ENCODE measurements around the gene SLC39A6.
"Not testable (repeated sequence)": the region's sequence is repeated elsewhere in the genome, so short reads cannot be mapped to it uniquely, and the experiment has no call there.

The SLC39A6 gene

GRCh38 chr18:36101943-36102342, 27.2 kb downstream of the SLC39A6 start:
- H3K4me3 ChIP-seq (ENCODE audit: low read depth, low read length) = no peak overlapping the region
- TF ChIP-seq CTCF (IDR thresholded peaks at IDR 0.05; ENCODE audit: borderline replicate concordance, insufficient read depth, low read depth, low read length) = no peak

GRCh38 chr18:36099311-36099710, 29.8 kb downstream of the SLC39A6 start:
- H3K4me3 ChIP-seq (ENCODE audit: low read depth, low read length) = no peak overlapping the region
- TF ChIP-seq CTCF (IDR thresholded peaks at IDR 0.05; ENCODE audit: borderline replicate concordance, insufficient read depth, low read depth, low read length) = no peak

DNA sequence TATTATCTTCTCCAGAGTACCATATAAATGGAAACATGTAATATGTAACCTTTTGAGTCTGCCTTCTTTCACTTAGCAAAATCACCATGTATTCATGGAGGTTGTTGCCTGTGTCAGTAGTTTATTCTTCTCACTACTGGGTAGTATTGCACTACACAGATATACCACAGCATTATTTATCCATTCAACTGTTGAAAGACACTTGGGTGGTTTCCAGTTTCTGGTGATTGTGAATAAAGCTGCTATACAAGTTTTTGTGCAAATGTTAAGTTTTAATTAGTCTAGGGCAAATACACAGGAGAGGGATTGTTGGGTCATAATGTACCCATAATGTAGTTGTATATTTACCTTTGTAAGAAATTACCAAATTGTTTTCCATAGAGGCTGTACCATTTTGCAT, 32.2 kb downstream of the SLC39A6 start:
- no peak overlapping the region for H3K4me3 ChIP-seq (ENCODE audit: low read depth, low read length)
- TF ChIP-seq CTCF (IDR thresholded peaks at IDR 0.05; ENCODE audit: borderline replicate concordance, insufficient read depth, low read depth, low read length) = no peak

GRCh38 chr18:36095936-36096519, 33.1 kb downstream of the SLC39A6 start:
- TF ChIP-seq CTCF (IDR thresholded peaks at IDR 0.05; ENCODE audit: borderline replicate concordance, insufficient read depth, low read depth, low read length) = no peak

GRCh38 chr18:36094431-36094830, 34.7 kb downstream of the SLC39A6 start:
- TF ChIP-seq CTCF (IDR thresholded peaks at IDR 0.05; ENCODE audit: borderline replicate concordance, insufficient read depth, low read depth, low read length) = no peak
- H3K4me3 ChIP-seq (ENCODE audit: low read depth, low read length) = no peak overlapping the region

More at GRCh38 chr18:36095936-36096519, 33.1 kb downstream of the SLC39A6 start:
- H3K4me3 ChIP-seq (ENCODE audit: low read depth, low read length) = no peak overlapping the region

DNA sequence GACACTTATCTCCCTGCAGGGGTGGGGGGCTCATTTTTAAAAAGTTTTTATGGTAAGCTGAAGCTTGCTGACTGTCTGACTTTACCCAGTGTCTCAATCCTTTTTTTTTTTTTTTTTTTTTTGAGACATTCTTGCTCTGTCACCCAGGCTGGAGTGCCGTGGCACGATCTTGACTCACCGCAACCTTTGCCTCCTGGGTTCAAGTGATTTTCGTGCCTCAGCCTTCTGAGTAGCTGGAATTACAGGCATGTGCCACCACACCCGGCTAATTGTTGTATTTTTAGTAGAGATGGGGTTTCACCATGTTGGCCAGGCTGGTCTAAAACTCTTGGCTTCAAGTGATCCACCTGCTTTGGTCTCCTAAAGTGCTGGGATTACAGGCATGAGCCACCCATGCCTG, 37.0 kb downstream of the SLC39A6 start:
- not testable (repeated sequence) for H3K4me3 ChIP-seq (ENCODE audit: low read depth, low read length)

GRCh38 chr18:36089001-36089400, 40.1 kb downstream of the SLC39A6 start:
- TF ChIP-seq CTCF (IDR thresholded peaks at IDR 0.05; ENCODE audit: borderline replicate concordance, insufficient read depth, low read depth, low read length) = no peak
- no peak overlapping the region for H3K4me3 ChIP-seq (ENCODE audit: low read depth, low read length)

GRCh38 chr18:36088256-36088655, 40.9 kb downstream of the SLC39A6 start:
- H3K4me3 ChIP-seq (ENCODE audit: low read depth, low read length) = no peak overlapping the region
- TF ChIP-seq CTCF (IDR thresholded peaks at IDR 0.05; ENCODE audit: borderline replicate concordance, insufficient read depth, low read depth, low read length) = no peak

All from GM12875 (cell line).